HFF-Myc (cell line): ENCODE data around the gene LDLRAD3.

Source experiments
- DNase-seq: peaks from one replicate; pipeline ENCODE4 v3.0.0-alpha.2; 2011; ENCODE audit warnings: low read depth; ENCODE audit errors: extremely low read depth
- H3K4me3 ChIP-seq: replicated peaks from 2 replicates; pipeline ENCODE4 v1.5.1; 2011; ENCODE audit warnings: low read depth, mild to moderate bottlenecking, control low read depth, low read length
- TF ChIP-seq, protein P1 (sequence below): IDR thresholded peaks from 2 replicates; pipeline ENCODE4 v1.5.1; 2012; ENCODE audit warnings: mild to moderate bottlenecking, low read depth, low read length, control low read depth; ENCODE audit errors: missing control alignments

Gene LDLRAD3

DNA sequence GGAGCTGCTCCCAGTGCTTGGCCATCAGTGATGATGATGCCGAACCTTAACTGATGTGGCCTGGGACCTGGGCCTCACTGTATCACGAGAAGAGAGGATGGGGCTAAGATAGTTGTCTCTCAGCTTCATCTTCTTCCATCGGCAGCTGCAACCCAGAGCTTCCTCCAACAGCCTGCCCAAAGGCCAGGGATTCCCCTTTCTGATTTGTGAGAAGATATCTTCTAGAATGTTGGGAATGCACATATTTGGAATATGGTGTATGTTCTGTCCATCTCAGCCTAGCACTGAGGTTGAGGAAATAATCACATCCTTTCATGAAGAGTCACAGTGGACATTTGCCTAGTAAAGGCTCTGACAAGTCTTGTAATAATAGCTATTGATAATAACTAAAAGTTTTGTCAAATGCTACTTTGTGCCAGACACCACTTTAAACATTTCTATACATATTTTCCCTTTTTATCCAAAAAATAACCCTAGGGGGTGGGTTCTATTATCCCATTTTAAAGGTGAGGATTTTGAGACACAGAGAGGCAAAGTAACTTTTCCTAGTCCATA lies 272.3 kb downstream of the LDLRAD3 start:
- no peak for DNase-seq
- TF ChIP-seq, protein P1, sequence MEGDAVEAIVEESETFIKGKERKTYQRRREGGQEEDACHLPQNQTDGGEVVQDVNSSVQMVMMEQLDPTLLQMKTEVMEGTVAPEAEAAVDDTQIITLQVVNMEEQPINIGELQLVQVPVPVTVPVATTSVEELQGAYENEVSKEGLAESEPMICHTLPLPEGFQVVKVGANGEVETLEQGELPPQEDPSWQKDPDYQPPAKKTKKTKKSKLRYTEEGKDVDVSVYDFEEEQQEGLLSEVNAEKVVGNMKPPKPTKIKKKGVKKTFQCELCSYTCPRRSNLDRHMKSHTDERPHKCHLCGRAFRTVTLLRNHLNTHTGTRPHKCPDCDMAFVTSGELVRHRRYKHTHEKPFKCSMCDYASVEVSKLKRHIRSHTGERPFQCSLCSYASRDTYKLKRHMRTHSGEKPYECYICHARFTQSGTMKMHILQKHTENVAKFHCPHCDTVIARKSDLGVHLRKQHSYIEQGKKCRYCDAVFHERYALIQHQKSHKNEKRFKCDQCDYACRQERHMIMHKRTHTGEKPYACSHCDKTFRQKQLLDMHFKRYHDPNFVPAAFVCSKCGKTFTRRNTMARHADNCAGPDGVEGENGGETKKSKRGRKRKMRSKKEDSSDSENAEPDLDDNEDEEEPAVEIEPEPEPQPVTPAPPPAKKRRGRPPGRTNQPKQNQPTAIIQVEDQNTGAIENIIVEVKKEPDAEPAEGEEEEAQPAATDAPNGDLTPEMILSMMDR: no peak
- no peak overlapping the region for H3K4me3 ChIP-seq

DNA sequence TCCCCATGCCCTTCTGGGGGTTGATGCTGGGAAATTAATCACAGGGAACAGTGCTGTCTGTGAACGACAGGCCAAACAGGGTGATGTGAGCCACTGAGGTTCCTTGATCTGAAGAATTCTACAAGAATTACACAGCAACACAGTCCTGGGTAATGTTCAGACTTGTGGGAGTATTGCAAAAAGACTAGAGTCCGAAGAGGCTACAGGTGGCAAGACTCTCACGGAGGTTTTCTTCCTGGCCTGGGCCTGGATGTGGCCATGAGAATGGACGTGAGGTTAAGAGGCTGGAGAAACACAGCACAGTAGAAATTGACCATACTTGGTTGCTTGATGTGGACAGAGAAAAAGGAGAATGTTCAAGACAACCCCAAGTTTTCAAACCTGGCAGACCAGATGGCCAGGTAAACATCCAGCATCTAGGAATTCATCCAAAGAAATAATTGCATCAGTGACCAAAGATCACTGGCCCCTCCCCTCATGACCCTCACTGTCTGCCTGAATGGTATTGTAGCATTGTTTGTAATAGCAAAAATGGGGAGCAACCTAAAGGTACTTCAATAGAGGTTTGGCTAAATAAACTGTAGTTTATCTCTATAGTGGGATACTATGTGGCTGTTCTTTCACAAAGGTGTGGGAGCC lies 274.5 kb downstream of the LDLRAD3 start:
- TF ChIP-seq, protein P1: no peak
- H3K4me3 ChIP-seq: no peak overlapping the region
- DNase-seq: no peak

DNA sequence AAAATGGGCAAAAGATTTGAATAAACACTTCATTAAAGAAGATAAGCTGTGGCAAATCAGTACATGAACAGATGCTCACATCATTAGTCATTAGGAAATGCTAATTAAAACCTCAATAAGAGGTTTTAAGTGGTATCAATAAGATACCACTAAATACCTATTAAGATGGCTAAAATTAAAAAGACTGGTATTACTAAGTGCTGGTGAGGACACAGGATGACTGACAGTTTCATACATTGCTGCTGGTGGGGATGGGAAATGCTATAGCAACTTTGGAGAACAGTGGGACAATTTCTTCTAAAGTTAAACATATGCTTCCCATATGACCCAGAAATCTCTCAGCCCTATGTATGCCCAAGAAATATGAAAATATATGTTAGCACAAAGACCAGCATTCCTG lies 276.1 kb downstream of the LDLRAD3 start:
- DNase-seq: no peak
- TF ChIP-seq, protein P1: no peak
- H3K4me3 ChIP-seq: no peak overlapping the region

DNA sequence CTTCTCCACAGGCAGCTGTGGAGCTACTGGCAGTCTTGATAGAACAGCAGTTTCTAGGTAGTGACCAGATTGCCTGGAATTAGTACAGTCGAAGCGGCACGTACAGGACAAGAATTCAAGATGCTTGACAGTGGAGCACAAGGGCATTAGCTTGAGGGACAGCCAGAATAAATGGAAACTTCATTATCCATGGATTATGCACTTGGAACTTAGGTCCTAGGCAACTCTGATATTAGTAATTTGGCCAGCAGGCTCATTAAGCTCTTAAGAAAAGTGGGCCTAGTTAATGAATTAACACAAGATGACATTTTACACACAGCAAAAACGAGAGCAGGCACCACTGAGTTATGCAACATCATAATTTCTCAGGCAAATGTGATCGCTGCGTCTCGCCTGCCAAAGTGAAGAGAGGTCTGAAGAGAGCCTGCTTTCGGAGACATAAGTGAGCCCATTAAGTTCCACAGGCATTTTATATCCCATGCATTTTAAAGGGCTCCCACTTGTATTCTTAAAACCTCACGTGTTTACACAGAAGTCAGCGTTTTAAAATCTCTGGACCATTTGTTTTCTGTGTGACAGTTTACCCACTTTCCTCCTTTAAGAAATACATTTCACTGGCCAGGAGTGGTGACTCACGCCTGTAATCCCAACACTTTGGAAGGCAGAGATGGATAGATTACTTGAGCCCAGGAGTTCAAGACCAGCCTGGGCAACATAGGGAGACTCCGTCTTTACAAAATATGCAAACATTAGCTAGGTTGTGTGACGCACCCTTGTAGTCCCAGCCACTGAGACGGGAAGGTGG lies 279.2 kb downstream of the LDLRAD3 start:
- no peak overlapping the region for H3K4me3 ChIP-seq
- TF ChIP-seq, protein P1: no peak
- no peak for DNase-seq

DNA sequence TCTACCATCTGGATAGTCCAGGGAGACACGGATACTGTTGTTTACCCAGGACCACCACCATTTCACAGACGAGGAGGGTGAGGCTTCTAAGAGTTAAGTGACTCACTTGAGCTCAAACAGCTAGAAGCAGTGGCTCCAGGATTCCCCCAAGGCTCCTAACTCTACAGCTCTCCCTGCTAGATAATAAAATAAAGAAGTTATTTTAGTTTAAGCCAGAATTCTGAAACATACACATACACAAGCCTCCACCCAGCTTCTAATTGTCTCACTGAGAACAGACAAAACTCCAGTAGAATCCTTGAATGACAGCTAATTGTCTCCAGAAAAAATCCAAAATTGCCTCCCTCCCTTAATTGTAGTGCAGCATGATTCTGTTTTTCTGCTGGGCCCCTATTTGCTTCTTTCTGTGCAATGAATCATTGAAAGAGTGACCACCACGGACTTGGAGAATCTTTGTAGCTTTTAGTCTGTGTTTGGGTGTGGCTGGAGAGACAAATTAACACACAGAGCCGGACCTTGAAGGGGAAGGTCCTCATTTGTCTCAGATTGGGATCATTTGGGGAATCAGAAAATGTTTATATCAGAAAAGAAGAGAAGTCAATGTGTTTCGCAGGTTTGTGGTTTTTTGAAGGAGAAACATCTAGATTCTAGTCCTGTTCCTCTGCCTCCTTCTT lies 280.5 kb downstream of the LDLRAD3 start:
- TF ChIP-seq, protein P1: no peak
- DNase-seq: no peak
- no peak overlapping the region for H3K4me3 ChIP-seq

DNA sequence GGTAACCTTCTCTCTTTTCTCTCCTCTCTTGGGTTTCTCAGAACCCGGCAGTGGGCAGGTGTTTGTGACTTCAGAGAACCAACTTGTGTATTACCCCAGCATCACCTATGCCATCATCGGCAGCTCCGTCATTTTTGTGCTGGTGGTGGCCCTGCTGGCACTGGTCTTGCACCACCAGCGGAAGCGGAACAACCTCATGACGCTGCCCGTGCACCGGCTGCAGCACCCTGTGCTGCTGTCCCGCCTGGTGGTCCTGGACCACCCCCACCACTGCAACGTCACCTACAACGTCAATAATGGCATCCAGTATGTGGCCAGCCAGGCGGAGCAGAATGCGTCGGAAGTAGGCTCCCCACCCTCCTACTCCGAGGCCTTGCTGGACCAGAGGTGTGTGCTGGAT lies 283.2 kb downstream of the LDLRAD3 start:
- no peak for DNase-seq
- no peak overlapping the region for H3K4me3 ChIP-seq
- TF ChIP-seq, protein P1: no peak
